ENCODE results near the gene PGAP2. TPM values are rescaled to one million over a fixed set of nuclear protein-coding genes. Genes with fewer than 3 reads are reported as not detected.

PGAP2 gene
- total and polyA plus RNA-seq, 2 donors (not counting 1 experiment from before 2014, with no cell fraction given): 20.5 to 47.1 TPM

GRCh38 chr11:3782963-3783362, 25.4 kb upstream of the PGAP2 start:
- intact Hi-C loops (cut with micrococcal nuclease): loop anchor here (10.0 kb wide), 1 partner anchor 292 kb away; no protein-coding TSS in a partner anchor
- ChIA-PET POLR2A (interaction anchor here (1.4 to 1.5 kb wide), 2 partner anchors 56 to 59 kb away, joined by 6 to 8 read pairs; no protein-coding TSS in a partner anchor), CTCF (interaction anchor here (1.2 to 2.1 kb wide), 4 partner anchors 26 to 289 kb away, joined by 7 to 8 read pairs (median 8); no protein-coding TSS in a partner anchor)
- H3K4me3 ChIP-seq (ENCODE audit: control extremely low read depth in 1 of 5, extremely low read depth in 1 of 5, insufficient read depth in 1 of 5, low read depth in 2 of 5, low read length in 4 of 5): no peak overlapping the region
- H4K20me1 ChIP-seq (ENCODE audit: control insufficient read depth, insufficient read depth, low read length, poor library complexity, severe bottlenecking): peaks cover 35% of the 10 kb centered on the region
- no peak overlapping the region for H3K4me2 ChIP-seq (replicated peaks; ENCODE audit: low read depth, low read length, poor library complexity, severe bottlenecking)
- H2AFZ ChIP-seq (ENCODE audit: insufficient read depth, low read depth, low read length, poor library complexity, severe bottlenecking): no peak overlapping the region
- H3K9me3 Mint-ChIP-seq (ENCODE audit: insufficient read depth): no peaks in the 10 kb centered on the region
- no peak overlapping the region for H3K4me3 Mint-ChIP-seq
- 93% methylated on average over 3 of the region's 5 CpGs for WGBS (ENCODE audit: insufficient coverage)
- DNase-seq: no peak
- no peaks in the 10 kb centered on the region for H3K9me3 ChIP-seq (ENCODE audit: control extremely low read depth in 1 of 3, control insufficient read depth in 2 of 3, insufficient read depth in 1 of 3, low read length in 2 of 3)
- no peaks in the 10 kb centered on the region for H3K27me3 Mint-ChIP-seq
- H3K27ac ChIP-seq (ENCODE audit: low read length in 2 of 2): no peak overlapping the region
- H3K4me1 ChIP-seq (ENCODE audit: control insufficient read depth in 2 of 2, insufficient read depth in 2 of 2, low read length in 2 of 2): peaks cover 18 to 21% of the 10 kb centered on the region in 2 donors
- H3K36me3 ChIP-seq (replicated peaks in 1 of 2; ENCODE audit: control extremely low read depth in 1 of 2, control insufficient read depth in 1 of 2, extremely low read depth in 1 of 2, insufficient read depth in 2 of 2, low read length in 1 of 2): peaks cover 0 to 32% of the 10 kb centered on the region in 2 experiments
- H3K27me3 ChIP-seq (replicated peaks in 1 of 4; ENCODE audit: control extremely low read depth in 1 of 4, control insufficient read depth in 3 of 4, insufficient read depth in 4 of 4, low read length in 3 of 4): no peaks in the 10 kb centered on the region
- H3K27ac Mint-ChIP-seq: no peak overlapping the region
- TF ChIP-seq CTCF (IDR thresholded peaks at IDR 0.05) (no peak), EZH2 (IDR thresholded peaks at IDR 0.05; ENCODE audit: borderline replicate concordance, insufficient read depth, low read depth, low read length, poor library complexity, severe bottlenecking) (no peak)
- H3K4me1 Mint-ChIP-seq: peaks cover 47% of the 10 kb centered on the region
- ATAC-seq (ENCODE audit: low read depth): no peak
- H3K9ac ChIP-seq (ENCODE audit: low read length): no peak overlapping the region
- peaks cover 95% of the 10 kb centered on the region for H3K79me2 ChIP-seq (ENCODE audit: control insufficient read depth, insufficient read depth, low read length)

- ATAC-seq (ENCODE audit: low read depth) (no peak), DNase-seq (no peak)
- Histone ChIP-seq H3K27ac (ENCODE audit: low read length in 2 of 2) (no peak overlapping the region), H3K36me3 (replicated peaks in 1 of 2; ENCODE audit: control extremely low read depth in 1 of 2, control insufficient read depth in 1 of 2, extremely low read depth in 1 of 2, insufficient read depth in 2 of 2, low read length in 1 of 2) (peaks cover 0 to 26% of the 10 kb centered on the region in 2 experiments), H2AFZ (ENCODE audit: insufficient read depth, low read depth, low read length, poor library complexity, severe bottlenecking) (no peak overlapping the region), H3K79me2 (ENCODE audit: control insufficient read depth, insufficient read depth, low read length) (peaks cover 96% of the 10 kb centered on the region), H4K20me1 (ENCODE audit: control insufficient read depth, insufficient read depth, low read length, poor library complexity, severe bottlenecking) (peaks cover 38% of the 10 kb centered on the region), H3K4me1 (ENCODE audit: control insufficient read depth in 2 of 2, insufficient read depth in 2 of 2, low read length in 2 of 2) (peaks cover 18 to 21% of the 10 kb centered on the region in 2 donors), H3K9me3 (ENCODE audit: control extremely low read depth in 1 of 3, control insufficient read depth in 2 of 3, insufficient read depth in 1 of 3, low read length in 2 of 3) (no peaks in the 10 kb centered on the region), H3K27me3 (replicated peaks in 1 of 4; ENCODE audit: control extremely low read depth in 1 of 4, control insufficient read depth in 3 of 4, insufficient read depth in 4 of 4, low read length in 3 of 4) (no peaks in the 10 kb centered on the region), H3K4me3 (ENCODE audit: control extremely low read depth in 1 of 5, extremely low read depth in 1 of 5, insufficient read depth in 1 of 5, low read depth in 2 of 5, low read length in 4 of 5) (no peak overlapping the region), H3K4me2 (replicated peaks; ENCODE audit: low read depth, low read length, poor library complexity, severe bottlenecking) (no peak overlapping the region), H3K9ac (ENCODE audit: low read length) (no peak overlapping the region)
- Mint-ChIP-seq H3K27me3 (no peaks in the 10 kb centered on the region), H3K27ac (no peak overlapping the region), H3K4me3 (no peak overlapping the region), H3K4me1 (peaks cover 50% of the 10 kb centered on the region), H3K9me3 (ENCODE audit: insufficient read depth) (no peaks in the 10 kb centered on the region)
- ChIA-PET CTCF (interaction anchor here (1.1 to 3.2 kb wide), 5 partner anchors 12 to 289 kb away, joined by 3 to 23 read pairs (median 8); partner anchors contain the start of gene PGAP2), POLR2A (interaction anchor here (1.4 to 1.5 kb wide), 2 partner anchors 56 to 58 kb away, joined by 6 to 8 read pairs; no protein-coding TSS in a partner anchor)
- TF ChIP-seq CTCF (IDR thresholded peaks at IDR 0.05): no peak
- intact Hi-C loops (cut with micrococcal nuclease): loop anchor here (2.0 to 10.0 kb wide), 2 partner anchors 25 to 291 kb away; partner anchors contain the start of gene PGAP2
- WGBS (ENCODE audit: insufficient coverage): no CpG with 5 or more reads among the region's 4 CpGs
Observed at GRCh38 chr11:3783611-3784010, 24.7 kb upstream of the PGAP2 start.

Data from B cell (primary cell).